Effector memory CD4-positive, alpha-beta T cell (primary cell): Measurements from ENCODE around the gene TEAD3.

Experiments
- DNase-seq, 3 donors: peaks; one replicate each; pipeline ENCODE4 v3.0.0-alpha.2; 2020
- H3K27ac ChIP-seq: 2 replicates; pipeline ENCODE4 v1.7.0; 2013; ENCODE audit warnings: mild to moderate bottlenecking, low read length, moderate library complexity; ENCODE audit not compliant: insufficient read depth, poor library complexity, severe bottlenecking
- H3K27me3 ChIP-seq: replicated peaks from 2 replicates; pipeline ENCODE4 v1.7.0; 2013; ENCODE audit warnings: mild to moderate bottlenecking, low read length; ENCODE audit not compliant: insufficient read depth, control insufficient read depth, poor library complexity, severe bottlenecking
- H3K36me3 ChIP-seq: 2 replicates; pipeline ENCODE4 v1.7.0; 2013; ENCODE audit warnings: mild to moderate bottlenecking, low read length, moderate library complexity; ENCODE audit not compliant: control insufficient read depth, insufficient read depth
- H3K4me1 ChIP-seq: 2 replicates; pipeline ENCODE4 v1.7.0; 2013; ENCODE audit warnings: low read length, mild to moderate bottlenecking; ENCODE audit not compliant: control insufficient read depth, insufficient read depth, poor library complexity, severe bottlenecking
- H3K4me3 ChIP-seq: 2 replicates; pipeline ENCODE4 v1.7.0; 2013; ENCODE audit warnings: low read length, low read depth, mild to moderate bottlenecking; ENCODE audit not compliant: insufficient read depth, poor library complexity, severe bottlenecking
- H3K9me3 ChIP-seq: 2 replicates; pipeline ENCODE4 v1.7.0; 2013; ENCODE audit warnings: mild to moderate bottlenecking, low read length, moderate library complexity; ENCODE audit not compliant: control insufficient read depth

The TEAD3 gene

GRCh38 chr6:35470663-35471120, 26.2 kb downstream of the TEAD3 start:
- no peak overlapping the region for H3K4me3 ChIP-seq
- H3K36me3 ChIP-seq: peaks cover 33% of the 10 kb centered on the region
- H3K4me1 ChIP-seq: peaks cover 19% of the 10 kb centered on the region
- H3K27ac ChIP-seq: peak overlapping the region; percentile 27
- DNase-seq: no peak
- H3K27me3 ChIP-seq: no peaks in the 10 kb centered on the region
- H3K9me3 ChIP-seq: no peaks in the 10 kb centered on the region

GRCh38 chr6:35469751-35470662, 26.9 kb downstream of the TEAD3 start:
- no peak for DNase-seq
- Histone ChIP-seq H3K27ac (peak overlapping the region; percentile 86), H3K4me3 (peak overlapping the region; percentile 72), H3K4me1 (peaks cover 19% of the 10 kb centered on the region), H3K27me3 (no peaks in the 10 kb centered on the region), H3K36me3 (peaks cover 33% of the 10 kb centered on the region), H3K9me3 (no peaks in the 10 kb centered on the region)

GRCh38 chr6:35468980-35469750, 27.7 kb downstream of the TEAD3 start:
- DNase-seq: no peak
- peak overlapping the region; percentile 72 for H3K4me3 ChIP-seq
- peaks cover 27% of the 10 kb centered on the region for H3K36me3 ChIP-seq

GRCh38 chr6:35468181-35468979, 28.5 kb downstream of the TEAD3 start, which contains the start of gene RPL10A:
TSS of gene RPL10A (plus strand) at chr6:35468401. CDS start at chr6:35468435, 34 bp downstream.
- Histone ChIP-seq H3K4me1 (peaks cover 19% of the 10 kb centered on the region), H3K4me3 (peak within 1 kb of the TSS; percentile 72), H3K9me3 (no peaks in the 10 kb centered on the region), H3K36me3 (peaks cover 23% of the 10 kb centered on the region), H3K27ac (peak within 1 kb of the TSS; percentile 86), H3K27me3 (no peaks in the 10 kb centered on the region)
- DNase-seq: peak; percentile 91 to 94 (median 93)

More at GRCh38 chr6:35468980-35469750, 27.7 kb downstream of the TEAD3 start:
- peak overlapping the region; percentile 86 for H3K27ac ChIP-seq
- H3K9me3 ChIP-seq: no peaks in the 10 kb centered on the region
- no peaks in the 10 kb centered on the region for H3K27me3 ChIP-seq
- peaks cover 19% of the 10 kb centered on the region for H3K4me1 ChIP-seq

- H3K9me3 ChIP-seq: no peaks in the 10 kb centered on the region
- no peaks in the 10 kb centered on the region for H3K27me3 ChIP-seq
- no peak overlapping the region for H3K4me3 ChIP-seq
- no peak overlapping the region for H3K27ac ChIP-seq
- DNase-seq: no peak
- H3K4me1 ChIP-seq: peaks cover 19% of the 10 kb centered on the region
- peaks cover 17% of the 10 kb centered on the region for H3K36me3 ChIP-seq
Observed at GRCh38 chr6:35465646-35466045, 31.2 kb downstream of the TEAD3 start.

GRCh38 chr6:35463292-35463691, 33.6 kb downstream of the TEAD3 start:
- no peak for DNase-seq
- Histone ChIP-seq H3K9me3 (no peaks in the 10 kb centered on the region), H3K27me3 (no peaks in the 10 kb centered on the region), H3K4me3 (no peak overlapping the region), H3K27ac (no peak overlapping the region), H3K36me3 (peaks cover 13% of the 10 kb centered on the region), H3K4me1 (no peaks in the 10 kb centered on the region)

- Histone ChIP-seq H3K9me3 (no peaks in the 10 kb centered on the region), H3K4me3 (no peak overlapping the region), H3K36me3 (peaks cover 14% of the 10 kb centered on the region), H3K27ac (no peak overlapping the region), H3K27me3 (no peaks in the 10 kb centered on the region), H3K4me1 (no peaks in the 10 kb centered on the region)
- DNase-seq: no peak
Observed at GRCh38 chr6:35461270-35461669, 35.6 kb downstream of the TEAD3 start.

- Histone ChIP-seq H3K27ac (no peak overlapping the region), H3K36me3 (peaks cover 13% of the 10 kb centered on the region)
- no peak for DNase-seq
Observed at GRCh38 chr6:35457907-35458306, 39.0 kb downstream of the TEAD3 start.

GRCh38 chr6:35454391-35455110, 42.3 kb downstream of the TEAD3 start:
- peaks cover 10% of the 10 kb centered on the region for H3K4me1 ChIP-seq
- DNase-seq: no peak
- H3K9me3 ChIP-seq: no peaks in the 10 kb centered on the region
- H3K4me3 ChIP-seq: no peak overlapping the region
- H3K27me3 ChIP-seq: no peaks in the 10 kb centered on the region
- no peak overlapping the region for H3K27ac ChIP-seq
- H3K36me3 ChIP-seq: peaks cover 9% of the 10 kb centered on the region

More at GRCh38 chr6:35457907-35458306, 39.0 kb downstream of the TEAD3 start:
- Histone ChIP-seq H3K4me3 (no peak overlapping the region), H3K9me3 (no peaks in the 10 kb centered on the region), H3K4me1 (peaks cover 3% of the 10 kb centered on the region), H3K27me3 (no peaks in the 10 kb centered on the region)
